CD8-positive, alpha-beta memory T cell (primary cell): ENCODE data around the gene ZBTB1. TPM values are rescaled to one million over a fixed set of nuclear protein-coding genes. Genes with fewer than 3 reads are reported as not detected.

ENCODE experiments used
- CTCF ChIA-PET: fragments of 350-600 bp; sonication (Branson Sonifier 250); formaldehyde crosslinking; loops from one replicate; lab custom pipeline; 2021; ENCODE audit warnings: antibody characterized with exemption; lab: Charles Lee
- POLR2A ChIA-PET: fragments of 350-600 bp; sonication (Branson Sonifier 250); formaldehyde crosslinking; loops from one replicate; lab custom pipeline; 2021; ENCODE audit warnings: antibody characterized with exemption; lab: Charles Lee
- DNase-seq, 5 donors: peaks; one replicate each; pipeline versions ENCODE4 v3.0.0 to v3.0.0-alpha.2; 2020 to 2022; ENCODE audit warnings: mixed read lengths in 1 of 5
- H3K27ac ChIP-seq: one replicate; pipeline ENCODE4 v1.7.0; 2013; ENCODE audit warnings: low read depth, mild to moderate bottlenecking, low read length, moderate library complexity
- H3K27me3 ChIP-seq: 2 replicates; pipeline ENCODE4 v1.7.0; 2013; ENCODE audit warnings: low read length, mild to moderate bottlenecking; ENCODE audit not compliant: insufficient read depth, poor library complexity, severe bottlenecking
- H3K36me3 ChIP-seq: 2 replicates; pipeline ENCODE4 v1.7.0; 2013; ENCODE audit warnings: mild to moderate bottlenecking, low read length, moderate library complexity; ENCODE audit not compliant: insufficient read depth
- H3K4me1 ChIP-seq: 2 replicates; pipeline ENCODE4 v1.7.0; 2013; ENCODE audit warnings: mild to moderate bottlenecking, low read length, moderate library complexity; ENCODE audit not compliant: insufficient read depth
- H3K4me3 ChIP-seq: 2 replicates; pipeline ENCODE4 v1.7.0; 2013; ENCODE audit warnings: mild to moderate bottlenecking, low read length
- H3K9me3 ChIP-seq: 2 replicates; pipeline ENCODE4 v1.7.0; 2013; ENCODE audit warnings: mild to moderate bottlenecking, low read length
- H3K27ac Mint-ChIP-seq, 8 donors: one replicate each; pipeline ENCODE4 v1.8.0; 2020 to 2021; ENCODE audit warnings: mixed read lengths in 8 of 8, mild to moderate bottlenecking in 6 of 8, inconsistent platforms in 3 of 8, moderate library complexity in 3 of 8
- H3K27me3 Mint-ChIP-seq, 2 donors: one replicate each; pipeline ENCODE4 v1.8.0; 2020 to 2021; ENCODE audit warnings: mixed read lengths in 2 of 2, mild to moderate bottlenecking in 1 of 2, moderate library complexity in 1 of 2
- H3K36me3 Mint-ChIP-seq, 3 donors: one replicate each; pipeline ENCODE4 v1.8.0; 2020 to 2021; ENCODE audit warnings: mixed read lengths in 3 of 3, inconsistent platforms in 1 of 3, mild to moderate bottlenecking in 1 of 3
- H3K4me1 Mint-ChIP-seq, 3 donors: one replicate each; pipeline ENCODE4 v1.8.0; 2020 to 2021; ENCODE audit warnings: mixed read lengths in 3 of 3, inconsistent platforms in 1 of 3, mild to moderate bottlenecking in 1 of 3
- H3K4me3 Mint-ChIP-seq, 7 donors: one replicate each; pipeline ENCODE4 v1.8.0; 2020 to 2021; ENCODE audit warnings: mixed read lengths in 7 of 7, mild to moderate bottlenecking in 6 of 7, moderate library complexity in 4 of 7, inconsistent platforms in 2 of 7
- H3K9me3 Mint-ChIP-seq, 5 donors: one replicate each; pipeline ENCODE4 v1.8.0; 2020 to 2022; ENCODE audit warnings: mixed read lengths in 5 of 5, mild to moderate bottlenecking in 3 of 5, moderate library complexity in 2 of 5, inconsistent platforms in 1 of 5
- polyA plus RNA-seq: library from polyadenylated mRNA; unstranded; fragments of 300-500 nt; fragmentation: Illumina TruSeq; gene quantifications from one replicate; pipeline ENCODE4 v1.2.3, GENCODE V29; 2021
- total RNA-seq, 2 experiments: library from RNA; stranded (reverse); gene quantifications; one replicate each; pipeline ENCODE4 v1.2.3, GENCODE V29; 2021

Gene ZBTB1
- total and polyA plus RNA-seq, 3 experiments from 2014 or later: 48.2 to 51.7 (median 48.4) TPM

GRCh38 chr14:64465831-64466554 lies 38.6 kb upstream of the ZBTB1 start:
- ChIA-PET POLR2A (interaction anchor here (1.7 kb wide), 1 partner anchor 38 kb away, joined by 15 read pairs; the partner anchor contains the start of gene ZBTB1), CTCF (interaction anchor here (0.7 to 2.2 kb wide), 7 partner anchors 12 to 45 kb away, joined by 3 to 8 read pairs (median 4); no protein-coding TSS in a partner anchor)
- H3K36me3 Mint-ChIP-seq: peaks cover 0 to 13% (median 3%) of the 10 kb centered on the region in 3 donors
- Histone ChIP-seq H3K27ac (no peak overlapping the region), H3K4me3 (peak overlapping the region; percentile 49), H3K9me3 (no peaks in the 10 kb centered on the region), H3K27me3 (no peaks in the 10 kb centered on the region), H3K36me3 (no peaks in the 10 kb centered on the region), H3K4me1 (peaks cover 10% of the 10 kb centered on the region)
- H3K4me3 Mint-ChIP-seq: peak overlapping the region; percentile 84 to 93 (median 88)
- DNase-seq: no peak
- no peaks in the 10 kb centered on the region for H3K9me3 Mint-ChIP-seq
- H3K27ac Mint-ChIP-seq: peak overlapping the region; percentile 38 to 92 (median 84)
- H3K27me3 Mint-ChIP-seq: no peaks in the 10 kb centered on the region
- peaks cover 31 to 56% (median 49%) of the 10 kb centered on the region in 3 donors for H3K4me1 Mint-ChIP-seq

GRCh38 chr14:64467101-64467500 lies 37.5 kb upstream of the ZBTB1 start:
- POLR2A ChIA-PET: no interaction called here
- Histone ChIP-seq H3K4me3 (no peak overlapping the region), H3K27me3 (no peaks in the 10 kb centered on the region), H3K27ac (no peak overlapping the region), H3K4me1 (peaks cover 10% of the 10 kb centered on the region), H3K9me3 (no peaks in the 10 kb centered on the region), H3K36me3 (no peaks in the 10 kb centered on the region)
- no peaks in the 10 kb centered on the region for H3K27me3 Mint-ChIP-seq
- peaks cover 33 to 62% (median 54%) of the 10 kb centered on the region in 3 donors for H3K4me1 Mint-ChIP-seq
- H3K9me3 Mint-ChIP-seq: no peaks in the 10 kb centered on the region
- H3K36me3 Mint-ChIP-seq: peaks cover 0 to 15% (median 7%) of the 10 kb centered on the region in 3 donors
- DNase-seq: no peak
- peak overlapping the region in 1 of 8 donors; percentile 1 for H3K27ac Mint-ChIP-seq
- peak overlapping the region in 2 of 7 donors; percentile 31 to 51 for H3K4me3 Mint-ChIP-seq
- CTCF ChIA-PET: interaction anchor here (1.3 to 2.2 kb wide), 5 partner anchors 10 to 44 kb away, joined by 3 to 10 read pairs (median 4); no protein-coding TSS in a partner anchor

GRCh38 chr14:64467566-64467965 lies 37.0 kb upstream of the ZBTB1 start:
- ChIA-PET CTCF (interaction anchor here (1.3 to 2.2 kb wide), 3 partner anchors 10 to 43 kb away, joined by 3 to 10 read pairs (median 8); no protein-coding TSS in a partner anchor), POLR2A (no interaction called here)
- no peaks in the 10 kb centered on the region for H3K9me3 ChIP-seq
- H3K4me3 ChIP-seq: no peak overlapping the region
- H3K27me3 ChIP-seq: no peaks in the 10 kb centered on the region
- DNase-seq: no peak
- peaks cover 0 to 11% (median 6%) of the 10 kb centered on the region in 3 donors for H3K36me3 Mint-ChIP-seq
- peak overlapping the region in 2 of 7 donors; percentile 31 to 35 for H3K4me3 Mint-ChIP-seq
- H3K36me3 ChIP-seq: no peaks in the 10 kb centered on the region
- peak overlapping the region in 4 of 8 donors; percentile 1 to 29 (median 22) for H3K27ac Mint-ChIP-seq
- peaks cover 10% of the 10 kb centered on the region for H3K4me1 ChIP-seq
- H3K9me3 Mint-ChIP-seq: no peaks in the 10 kb centered on the region
- peaks cover 33 to 62% (median 54%) of the 10 kb centered on the region in 3 donors for H3K4me1 Mint-ChIP-seq
- no peaks in the 10 kb centered on the region for H3K27me3 Mint-ChIP-seq
- H3K27ac ChIP-seq: no peak overlapping the region

DNA sequence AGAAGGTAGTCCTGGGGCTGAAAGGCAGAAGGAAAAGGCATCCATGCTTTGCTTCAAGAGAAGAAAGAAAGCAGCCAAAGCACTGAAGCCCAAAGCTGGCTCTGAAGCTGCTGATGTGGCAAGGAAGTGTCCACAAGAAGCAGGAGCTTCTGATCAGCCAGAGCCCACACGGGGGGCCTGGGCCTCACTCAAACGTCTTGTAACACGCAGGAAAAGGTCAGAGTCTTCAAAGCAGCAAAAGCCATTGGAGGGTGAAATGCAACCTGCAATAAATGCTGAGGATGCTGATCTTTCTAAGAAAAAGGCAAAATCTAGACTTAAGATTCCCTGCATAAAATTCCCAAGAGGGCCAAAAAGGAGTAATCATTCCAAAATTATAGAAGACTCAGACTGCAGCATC lies 36.1 kb upstream of the ZBTB1 start:
- ChIA-PET CTCF (interaction anchor here (2.2 kb wide), 1 partner anchor 39 kb away, joined by 10 read pairs; no protein-coding TSS in a partner anchor), POLR2A (no interaction called here)
- no peak overlapping the region for H3K4me3 ChIP-seq
- Mint-ChIP-seq H3K4me3 (peak overlapping the region in 1 of 7 donors; percentile 3), H3K36me3 (peaks cover 0 to 13% (median 6%) of the 10 kb centered on the region in 3 donors), H3K4me1 (peaks cover 35 to 66% (median 59%) of the 10 kb centered on the region in 3 donors), H3K9me3 (no peaks in the 10 kb centered on the region), H3K27ac (peak overlapping the region in 1 of 8 donors; percentile 74), H3K27me3 (no peaks in the 10 kb centered on the region)
- no peak overlapping the region for H3K27ac ChIP-seq
- H3K27me3 ChIP-seq: no peaks in the 10 kb centered on the region
- no peaks in the 10 kb centered on the region for H3K9me3 ChIP-seq
- H3K4me1 ChIP-seq: peaks cover 10% of the 10 kb centered on the region
- DNase-seq: no peak
- H3K36me3 ChIP-seq: no peaks in the 10 kb centered on the region

DNA sequence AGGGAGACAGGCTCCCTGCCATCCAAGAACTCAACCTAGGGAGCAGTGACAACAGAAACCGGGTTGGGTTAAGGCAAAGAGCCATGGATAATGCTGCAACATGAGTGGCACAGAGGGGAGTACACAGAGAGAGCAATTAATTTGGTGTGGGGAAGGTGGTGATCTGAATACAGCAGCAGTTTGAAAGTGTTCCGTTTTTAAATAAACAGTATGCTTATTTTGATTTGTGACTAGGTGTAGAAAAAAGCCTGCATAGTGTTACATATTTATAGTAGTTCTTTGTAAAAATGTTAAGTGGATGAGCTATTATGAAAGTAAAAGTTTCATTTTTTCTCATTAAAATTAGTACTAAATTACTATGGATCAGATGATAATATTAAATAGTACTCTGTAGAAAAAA lies 30.5 kb upstream of the ZBTB1 start:
- Mint-ChIP-seq H3K9me3 (no peaks in the 10 kb centered on the region), H3K4me1 (peaks cover 11 to 48% (median 33%) of the 10 kb centered on the region in 3 donors), H3K27ac (no peak overlapping the region), H3K36me3 (peaks cover 0 to 29% (median 6%) of the 10 kb centered on the region in 3 donors), H3K4me3 (no peak overlapping the region), H3K27me3 (no peaks in the 10 kb centered on the region)
- Histone ChIP-seq H3K9me3 (no peaks in the 10 kb centered on the region), H3K27ac (no peak overlapping the region), H3K4me1 (no peaks in the 10 kb centered on the region), H3K36me3 (no peaks in the 10 kb centered on the region), H3K4me3 (no peak overlapping the region), H3K27me3 (no peaks in the 10 kb centered on the region)
- POLR2A ChIA-PET: interaction anchor here (0.6 kb wide), 2 partner anchors 26 to 211 kb away, joined by 3 read pairs; no protein-coding TSS in a partner anchor
- CTCF ChIA-PET: interaction anchor here (1.0 kb wide), 1 partner anchor 44 kb away, joined by 3 read pairs; no protein-coding TSS in a partner anchor
- DNase-seq: no peak

DNA sequence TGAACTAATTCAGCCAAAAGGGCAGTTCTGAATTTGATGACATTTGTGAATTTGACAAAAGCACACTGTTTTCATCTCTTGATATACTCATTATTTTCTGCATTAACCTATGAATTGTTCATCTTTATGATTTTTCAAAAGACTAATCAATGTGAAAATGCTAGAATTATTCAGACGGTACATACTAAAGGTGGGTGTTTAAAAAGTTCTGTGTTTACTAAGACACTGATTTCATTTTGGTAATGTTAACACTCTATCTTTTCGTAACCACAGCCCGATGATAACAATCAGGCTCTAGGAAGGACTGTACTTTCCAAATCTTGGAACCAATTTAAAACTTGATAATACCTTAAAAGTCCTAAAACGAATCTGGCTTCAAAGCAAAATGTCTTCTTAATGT lies 29.9 kb upstream of the ZBTB1 start:
- Mint-ChIP-seq H3K9me3 (no peaks in the 10 kb centered on the region), H3K4me3 (no peak overlapping the region), H3K27me3 (no peaks in the 10 kb centered on the region), H3K4me1 (peaks cover 8 to 43% (median 31%) of the 10 kb centered on the region in 3 donors), H3K36me3 (peaks cover 0 to 33% (median 6%) of the 10 kb centered on the region in 3 donors), H3K27ac (no peak overlapping the region)
- DNase-seq: no peak
- Histone ChIP-seq H3K27ac (no peak overlapping the region), H3K36me3 (no peaks in the 10 kb centered on the region), H3K4me1 (no peaks in the 10 kb centered on the region), H3K27me3 (no peaks in the 10 kb centered on the region), H3K4me3 (no peak overlapping the region), H3K9me3 (no peaks in the 10 kb centered on the region)
- POLR2A ChIA-PET: interaction anchor here (0.6 kb wide), 1 partner anchor 211 kb away, joined by 3 read pairs; no protein-coding TSS in a partner anchor
- CTCF ChIA-PET: interaction anchor here (1.0 kb wide), 1 partner anchor 45 kb away, joined by 3 read pairs; no protein-coding TSS in a partner anchor

DNA sequence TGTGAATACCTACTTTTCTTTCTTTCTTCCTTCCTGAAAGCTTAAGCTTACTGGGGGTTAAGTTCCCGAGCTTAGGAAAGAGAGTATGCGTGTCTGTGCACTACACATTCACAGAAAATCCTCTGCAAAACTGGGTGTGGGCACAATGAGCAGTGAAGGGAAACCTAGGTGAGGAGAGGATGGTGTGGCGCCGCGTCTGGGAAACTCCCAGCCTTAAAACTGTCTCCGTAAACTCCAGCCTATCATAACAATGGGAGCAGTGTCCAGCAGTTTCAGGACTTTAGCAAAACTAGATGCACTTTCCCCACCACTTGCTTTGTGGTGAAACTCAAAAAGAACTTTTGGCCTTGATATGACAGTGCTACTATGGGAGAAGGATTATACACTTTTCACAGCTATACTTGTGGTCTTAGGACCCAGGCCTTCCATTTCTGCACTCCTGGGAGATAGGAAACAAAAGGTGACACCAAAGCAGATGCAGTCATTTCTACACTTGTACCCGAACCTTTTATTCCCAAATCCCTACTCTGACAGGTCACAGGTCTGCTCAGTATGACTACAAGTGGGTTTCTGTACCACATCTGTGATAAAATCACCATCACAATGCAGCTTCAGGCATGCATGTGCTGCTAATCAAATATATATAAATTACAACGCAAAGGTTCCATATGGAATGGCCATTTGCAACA lies 28.8 kb upstream of the ZBTB1 start:
- H3K4me3 ChIP-seq: no peak overlapping the region
- CTCF ChIA-PET: interaction anchor here (1.6 to 2.8 kb wide), 2 partner anchors 10 to 53 kb away, joined by 6 to 10 read pairs; no protein-coding TSS in a partner anchor
- POLR2A ChIA-PET: no interaction called here
- Mint-ChIP-seq H3K27ac (peak overlapping the region in 2 of 8 donors; percentile 9 to 29), H3K4me3 (no peak overlapping the region), H3K36me3 (peaks cover 0 to 36% (median 6%) of the 10 kb centered on the region in 3 donors), H3K4me1 (peaks cover 8 to 39% (median 31%) of the 10 kb centered on the region in 3 donors), H3K27me3 (no peaks in the 10 kb centered on the region), H3K9me3 (no peaks in the 10 kb centered on the region)
- H3K27me3 ChIP-seq: no peaks in the 10 kb centered on the region
- no peaks in the 10 kb centered on the region for H3K9me3 ChIP-seq
- DNase-seq: no peak
- H3K36me3 ChIP-seq: no peaks in the 10 kb centered on the region
- H3K4me1 ChIP-seq: no peaks in the 10 kb centered on the region
- H3K27ac ChIP-seq: no peak overlapping the region
